ENCODE measurements around the gene SLFNL1.

GRCh38 chr1:40974945-40975344 is 46.6 kb downstream of the SLFNL1 start:
- TF ChIP-seq PKNOX1 (IDR thresholded peaks at IDR 0.05) (no peak), SP1 (IDR thresholded peaks at IDR 0.05) (no peak), ARNT (IDR thresholded peaks at IDR 0.05) (no peak), L3MBTL2 (conservative IDR thresholded peaks at IDR 0.05) (no peak), FOXA1 (IDR thresholded peaks at IDR 0.05) (no peak), BHLHE40 (IDR thresholded peaks at IDR 0.05; ENCODE audit: borderline replicate concordance) (no peak), FOXK2 (IDR thresholded peaks at IDR 0.05) (no peak)

Measured in HEK293T (cell line).